ENCODE data around the gene ALPL. TPM values are rescaled to one million over a fixed set of nuclear protein-coding genes. Genes with fewer than 3 reads are reported as not detected.

ALPL gene
- total and polyA plus RNA-seq, 9 of the 15 experiments (the other 6 are each of a cell fraction or from before 2014, with no cell fraction given), result 0.04 to 0.38 (median 0.18) TPM; not detected in 4

GRCh38 chr1:21622466-21623315 lies 113.5 kb downstream of the ALPL start:
- in situ Hi-C loops (cut with MboI) (no loop called here), intact Hi-C loops (cut with micrococcal nuclease) (no loop called here)
- H3K9me1 ChIP-seq (ENCODE audit: control insufficient read depth, insufficient read depth, low read length), result peaks cover 4% of the 10 kb centered on the region
- ATAC-seq, result no peak
- H3K36me3 ChIP-seq (ENCODE audit: control insufficient read depth, insufficient read depth, low read length), result peaks cover 35% of the 10 kb centered on the region
- 0 out of 2 replicates have a peak overlapping the region, but pooled peaks have one; percentile 13 for H3K4me3 ChIP-seq
- ChIA-PET CTCF (ENCODE audit: low intra/inter-chr PET ratio) (no interaction called here), POLR2A (interaction anchor here (0.5 to 2.0 kb wide), 8 partner anchors 9 to 403 kb away, joined by 3 to 8 read pairs (median 4); no protein-coding TSS in a partner anchor)
- peak overlapping the region in 1 of 2 experiments; percentile 53; a peak in 3 of 4 replicates for H3K9ac ChIP-seq (ENCODE audit: insufficient read depth in 1 of 2, low read depth in 2 of 2, low read length in 2 of 2)
- peaks cover 31% of the 10 kb centered on the region for H3K79me2 ChIP-seq (ENCODE audit: control insufficient read depth, insufficient read depth, low read length)
- peak in 3 of 4 experiments; percentile 85 to 92 (median 90) for DNase-seq (ENCODE audit: extremely low read depth in 1 of 4, low spot score in 3 of 4)
- H3K4me2 ChIP-seq (ENCODE audit: insufficient read depth, low read length), result peak overlapping the region; percentile 33
- H3K27ac ChIP-seq (ENCODE audit: extremely low read depth, low read depth, low read length), result no peak overlapping the region
- peak; percentile 19 for FAIRE-seq
- H2AFZ ChIP-seq (ENCODE audit: low read depth, low read length), result peak overlapping the region; percentile 27; the same call in 1 of the 2 replicates
- H4K20me1 ChIP-seq (replicated peaks; ENCODE audit: control insufficient read depth, insufficient read depth, low read length), result no peaks in the 10 kb centered on the region
- no peaks in the 10 kb centered on the region for H3K27me3 ChIP-seq (ENCODE audit: control insufficient read depth in 2 of 2, insufficient read depth in 2 of 2, low read length in 2 of 2)
- H3K4me1 ChIP-seq (replicated peaks in 1 of 2; ENCODE audit: control insufficient read depth in 2 of 2, insufficient read depth in 2 of 2, low read length in 2 of 2), result peaks cover 24 to 62% of the 10 kb centered on the region in 2 experiments
- BruUV-seq (replicated peaks), result no TSS peak
- H3K9me3 ChIP-seq (replicated peaks; ENCODE audit: control insufficient read depth, insufficient read depth, low read depth, low read length), result no peaks in the 10 kb centered on the region
- 63% methylated on average over 22 of the region's 62 CpGs for WGBS (ENCODE audit: insufficient coverage, low coverage, missing lambda C conversion rate)
- TF ChIP-seq HDGF (IDR thresholded peaks at IDR 0.05) (0 out of 2 replicates have a peak, but pooled peaks have one; percentile 47), FOXA3 (CRISPR knock-in tag; conservative IDR thresholded peaks at IDR 0.05 in 1 of 2, IDR thresholded peaks at IDR 0.05 in 1 of 2) (0 out of 4 replicates have a peak, but pooled peaks of 1 of the 2 experiments have one; percentile 27), HMGN3 (IDR thresholded peaks at IDR 0.05; ENCODE audit: borderline replicate concordance, extremely low read depth, insufficient read length, low read depth, low read length) (peak; percentile 28), CEBPG (CRISPR knock-in tag; IDR thresholded peaks at IDR 0.05) (peak; percentile 48; the same call in 1 of the 2 replicates), CEBPG (tag; conservative IDR thresholded peaks at IDR 0.05 in 1 of 2, IDR thresholded peaks at IDR 0.05 in 1 of 2) (no peak; a peak in 1 of 4 replicates), VEZF1 (CRISPR knock-in tag; IDR thresholded peaks at IDR 0.05) (0 out of 2 replicates have a peak, but pooled peaks have one; percentile 15), NRF1 (conservative IDR thresholded peaks at IDR 0.05 in 1 of 2, IDR thresholded peaks at IDR 0.05 in 1 of 2) (peak; percentile 61 to 72; a peak in 3 of 4 replicates), RBFOX2 (IDR thresholded peaks at IDR 0.05; ENCODE audit: low read depth, low read length) (peak; percentile 17; the same call in 1 of the 2 replicates), DEAF1 (CRISPR knock-in tag; IDR thresholded peaks at IDR 0.05) (no peak), ATF7 (IDR thresholded peaks at IDR 0.05) (no peak), CEBPB (tag; IDR thresholded peaks at IDR 0.05) (peak; percentile 84)
